Upper lobe of left lung (tissue), 4 donors: ENCODE results near the gene TENM3.

Experiments
- CTCF ChIP-seq, 6 experiments: fragments of 450-650 bp in 4 of 6; fragments of 200-600 bp in 2 of 6; sonication (generic) in 2 of 6; IDR thresholded peaks; one replicate each; pipeline ENCODE4 v1.5.1; 2016 to 2019; ENCODE audit warnings: antibody characterized with exemption in 6 of 6
- POLR2A ChIP-seq, 4 donors: fragments of 450-650 bp; IDR thresholded peaks; one replicate each; pipeline ENCODE4 v1.5.1; 2016 to 2017; ENCODE audit warnings: antibody characterized with exemption in 4 of 4, mild to moderate bottlenecking in 2 of 4

DNA sequence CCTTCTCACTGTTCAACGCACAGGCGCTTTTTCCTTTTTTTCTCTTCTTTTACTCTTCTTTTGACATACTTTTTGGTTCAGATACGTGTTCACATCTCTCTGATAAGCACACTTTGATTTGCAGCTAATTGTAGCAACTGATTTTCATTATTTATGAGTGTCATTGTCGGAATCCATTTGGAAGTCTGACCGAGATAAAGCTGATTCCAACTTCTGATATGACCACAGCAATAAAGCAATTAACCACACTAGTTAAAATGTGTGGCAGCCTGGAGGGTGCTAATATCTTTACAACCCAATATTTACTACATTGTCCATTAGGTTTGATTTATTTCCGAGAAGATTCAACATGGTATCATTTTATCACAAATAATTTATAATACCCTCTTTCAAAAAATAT is 101.8 kb downstream of the TENM3 start:
- TF ChIP-seq POLR2A (IDR thresholded peaks at IDR 0.05) = no peak
- no peak for TF ChIP-seq CTCF (IDR thresholded peaks at IDR 0.05)
